8988T (cell line): ENCODE data around the gene ZNF532.

Experiments
- DNase-seq: peaks from one replicate; pipeline ENCODE4 v3.0.0; 2011

Gene ZNF532

GRCh38 chr18:58983260-58984155, 118.8 kb downstream of the ZNF532 start:
- DNase-seq, result no peak

GRCh38 chr18:58988600-58988999, 123.9 kb downstream of the ZNF532 start:
- no peak for DNase-seq

GRCh38 chr18:58989184-58989759, 124.6 kb downstream of the ZNF532 start:
- no peak for DNase-seq

DNA sequence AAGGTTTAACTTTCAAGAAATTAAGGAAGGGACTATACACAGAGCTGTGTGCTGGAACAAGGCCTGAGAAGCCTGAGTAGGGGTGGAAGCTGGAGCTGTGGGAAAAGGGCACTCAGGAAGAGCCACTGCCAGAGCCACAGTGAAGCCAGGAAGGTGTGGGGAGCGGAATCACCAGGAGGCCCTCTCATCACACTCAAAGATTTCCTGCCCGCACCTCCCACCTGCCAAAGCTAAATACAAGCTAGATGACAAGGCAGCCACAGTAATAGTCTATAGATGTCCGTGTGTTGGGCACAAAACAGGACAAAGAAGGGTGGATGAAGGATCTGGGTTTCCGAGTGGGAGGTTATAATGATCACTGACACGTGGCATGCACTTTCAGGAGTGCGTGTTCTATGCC, 126.0 kb downstream of the ZNF532 start:
- DNase-seq, result no peak

DNA sequence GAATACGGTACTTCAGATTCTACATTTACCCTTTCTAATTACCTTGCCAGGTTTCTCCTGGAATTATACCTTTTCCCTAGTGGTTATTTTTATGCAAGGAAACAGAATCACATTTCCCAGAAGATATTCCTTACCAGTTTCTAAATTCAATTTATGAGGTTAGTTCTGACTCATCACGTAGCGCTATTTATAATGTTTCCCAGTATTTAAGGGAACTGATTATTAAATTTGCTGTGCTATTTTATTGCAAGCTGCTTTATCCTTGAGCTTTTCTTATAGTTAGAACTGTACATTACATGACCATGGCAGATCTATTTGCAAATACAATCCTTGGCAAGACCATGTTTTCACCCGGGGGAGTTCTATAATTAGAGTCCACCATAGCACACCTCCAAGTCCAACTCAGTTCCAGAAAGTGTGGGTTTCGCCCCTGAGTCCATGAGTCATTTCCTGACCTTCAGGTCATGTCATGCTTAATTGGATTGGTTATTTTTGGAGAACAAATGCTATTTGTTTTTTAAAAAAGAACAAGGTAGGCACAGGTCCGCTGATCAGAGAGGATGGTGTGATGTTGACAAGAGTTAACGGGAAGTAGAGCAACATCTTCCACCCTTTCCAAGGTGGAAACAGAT, 126.6 kb downstream of the ZNF532 start:
- DNase-seq, result no peak

DNA sequence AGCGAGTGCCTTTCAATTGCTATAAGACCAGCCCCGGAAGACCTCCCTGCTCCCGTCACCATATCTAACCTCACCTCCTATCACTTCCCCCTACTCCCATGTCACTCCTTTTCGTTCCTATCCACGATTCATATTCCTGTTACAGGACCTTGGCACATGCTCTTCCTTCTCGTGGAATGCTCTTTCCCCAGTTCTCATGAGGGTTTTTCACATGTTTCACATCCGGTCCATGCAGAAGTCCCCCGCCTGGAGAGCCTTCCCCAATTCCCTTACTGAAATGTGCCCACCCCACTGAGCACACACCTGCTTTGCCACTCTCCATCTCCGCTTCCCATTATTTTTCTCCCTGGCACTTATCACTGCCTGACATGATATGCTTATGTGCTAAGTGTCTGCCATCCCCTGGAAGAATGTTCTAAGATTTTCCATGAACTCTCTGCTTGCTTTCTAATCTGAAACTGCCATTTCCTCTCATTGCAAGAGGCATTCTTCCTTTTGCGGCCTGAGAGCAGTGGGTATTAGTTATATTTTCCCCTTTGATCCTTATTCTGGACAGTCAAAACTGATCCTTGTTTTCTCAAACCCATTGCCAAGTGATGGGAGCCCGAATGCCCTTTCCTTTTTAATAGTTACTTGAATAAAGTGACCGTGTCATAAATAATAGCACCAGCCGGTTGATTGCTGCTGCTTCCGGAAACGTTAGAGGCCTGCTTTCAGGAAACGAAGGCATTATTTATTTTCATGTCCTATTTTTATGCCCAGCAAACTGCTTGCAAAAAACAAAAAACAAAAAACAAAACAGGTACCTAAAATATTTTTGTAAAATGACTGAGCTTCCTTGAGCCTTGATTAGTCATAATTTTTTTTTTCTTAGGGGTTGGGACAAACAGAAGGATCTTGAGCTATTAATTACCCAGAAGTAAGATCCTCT, 127.9 kb downstream of the ZNF532 start:
- no peak for DNase-seq

DNA sequence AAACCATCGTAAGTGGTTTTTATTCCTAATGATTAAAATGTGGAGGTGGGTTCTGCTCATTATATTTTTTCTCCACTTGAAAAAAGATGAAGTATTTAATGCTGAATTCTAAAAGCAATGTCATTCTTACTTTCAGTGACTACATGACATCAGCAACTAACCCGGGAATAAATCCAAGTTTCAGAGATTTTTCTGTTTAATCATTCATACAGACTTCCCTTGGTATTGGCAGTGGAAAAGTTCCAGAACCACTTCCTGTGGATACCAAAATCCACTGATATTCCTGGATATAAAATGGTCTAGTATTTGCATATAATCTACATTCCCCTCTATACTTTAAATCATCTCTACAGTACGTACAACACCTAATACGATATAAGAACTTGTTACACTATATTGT, 128.6 kb downstream of the ZNF532 start:
- DNase-seq, result no peak

GRCh38 chr18:58995663-58996062, 131.0 kb downstream of the ZNF532 start:
- DNase-seq, result no peak

DNA sequence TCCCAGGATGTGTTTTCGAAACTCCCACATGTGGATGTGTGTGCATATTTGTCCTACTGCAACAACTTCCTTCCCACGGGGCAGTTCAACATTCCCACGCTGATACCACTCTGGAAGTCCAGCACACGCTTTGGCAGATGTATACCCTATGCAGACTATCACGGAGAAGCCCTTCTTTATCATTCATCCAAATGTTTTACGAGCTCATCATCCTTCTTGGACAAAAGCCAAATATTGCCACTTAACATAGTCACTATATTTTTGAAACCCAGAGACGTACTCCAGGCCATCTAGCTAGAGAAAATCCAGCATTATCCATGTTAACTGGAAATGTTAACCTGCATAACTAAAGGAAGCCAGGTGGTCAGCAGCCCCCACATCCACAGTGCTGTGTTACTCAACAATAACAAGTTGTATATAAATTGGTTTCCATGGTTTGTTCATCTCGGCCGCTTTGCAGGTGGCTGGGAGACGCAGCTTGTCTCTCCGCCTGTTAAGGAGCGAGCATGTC, 131.5 kb downstream of the ZNF532 start:
- DNase-seq, result no peak

GRCh38 chr18:58996696-58997095, 132.0 kb downstream of the ZNF532 start:
- DNase-seq, result no peak

DNA sequence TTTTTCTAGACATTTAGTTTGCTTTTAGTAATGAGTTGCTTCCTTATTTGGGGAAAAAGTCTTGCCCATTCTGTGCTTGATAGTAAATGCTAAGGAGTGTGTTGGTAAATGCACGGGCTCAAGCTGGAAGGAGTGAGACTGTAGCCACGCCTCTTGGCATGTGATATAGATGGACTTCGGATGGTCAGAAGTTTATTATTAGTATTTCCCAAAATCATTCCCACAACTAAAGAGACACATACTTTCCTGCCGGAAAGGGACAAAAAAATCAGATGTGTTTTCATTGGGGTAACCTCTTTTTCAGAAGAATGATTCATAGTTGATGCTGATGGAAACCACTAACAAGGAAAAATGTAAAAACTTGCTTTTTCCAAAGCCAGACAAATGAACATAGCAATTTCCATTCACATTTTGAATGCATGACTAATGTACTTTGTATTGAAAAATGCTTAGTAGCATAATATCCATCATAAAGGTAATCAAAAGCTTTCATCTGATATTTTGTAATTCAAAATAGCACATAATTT, 133.2 kb downstream of the ZNF532 start:
- no peak for DNase-seq

DNA sequence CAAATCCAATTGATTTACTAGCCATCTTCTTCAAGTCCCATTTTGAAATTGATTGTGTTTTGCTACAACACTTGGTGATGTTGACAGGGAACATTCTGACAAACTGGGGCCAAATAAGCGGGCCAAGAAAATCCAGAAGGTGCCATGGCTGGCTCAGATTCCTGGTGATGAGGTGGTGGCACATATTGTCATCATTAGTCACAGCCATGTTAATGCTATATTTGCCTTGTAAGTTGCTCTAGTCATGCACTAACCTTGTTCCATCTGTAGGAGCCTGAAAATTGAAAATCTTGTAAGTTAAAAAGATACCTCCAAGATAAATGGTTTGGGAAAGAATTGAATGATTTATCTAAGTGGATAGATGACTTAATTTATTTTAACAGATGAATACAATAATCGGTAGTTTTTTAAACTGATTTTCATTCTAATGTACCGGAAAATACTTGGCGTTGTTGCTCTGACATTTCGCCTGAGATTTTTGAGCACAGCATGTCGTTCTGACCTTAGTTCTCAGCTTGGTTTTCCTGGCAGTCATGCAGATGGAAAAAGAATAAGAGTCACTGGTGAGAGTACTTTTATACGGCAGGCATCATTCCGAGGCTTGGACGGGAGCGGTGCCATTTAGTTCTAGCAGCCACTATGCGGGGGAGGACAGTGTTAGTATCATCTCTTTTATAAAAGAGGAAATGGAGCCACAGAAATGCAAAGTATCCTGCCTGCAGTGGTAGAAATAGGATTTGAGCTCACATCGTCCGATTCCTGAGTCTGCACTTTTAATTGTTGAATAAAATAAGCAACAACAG, 133.9 kb downstream of the ZNF532 start:
- DNase-seq, result no peak

DNA sequence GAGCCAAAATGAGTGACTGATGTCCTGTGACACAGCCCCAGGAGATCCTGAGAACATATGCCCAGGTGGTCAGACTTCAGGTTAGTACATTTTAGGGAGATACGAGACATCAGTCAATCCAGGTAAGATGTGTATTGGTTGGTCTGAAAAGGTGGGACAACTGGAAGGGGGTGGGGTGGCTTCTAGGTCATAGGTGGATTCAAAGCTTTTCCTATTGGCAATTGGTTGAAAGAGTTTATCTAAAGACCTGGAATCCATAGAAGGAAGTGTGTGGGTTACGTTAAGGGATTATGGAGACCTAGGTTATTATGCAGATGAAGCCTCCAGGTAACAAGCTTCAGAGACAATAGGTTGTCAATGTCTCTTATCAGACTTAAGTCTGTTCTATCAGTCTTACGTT, 136.5 kb downstream of the ZNF532 start:
- DNase-seq, result no peak

DNA sequence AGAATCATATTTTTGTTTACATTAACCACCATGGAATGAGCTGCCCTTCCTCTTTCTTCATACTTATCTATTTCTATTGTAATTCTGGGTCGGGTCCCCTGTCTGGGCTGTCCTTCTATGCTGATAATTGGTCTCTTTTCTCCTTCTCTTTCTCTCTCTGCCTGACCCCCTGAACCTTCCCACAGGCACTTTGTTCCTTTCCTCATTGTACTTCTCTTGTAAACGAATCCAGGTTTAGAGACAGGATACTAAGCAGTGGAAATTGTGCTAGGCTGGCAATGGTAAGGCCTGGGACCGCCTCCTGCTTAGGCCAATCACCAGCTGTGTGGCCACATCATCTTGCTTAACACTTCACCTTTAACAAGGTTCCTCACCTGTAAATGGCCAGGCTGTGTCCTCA, 137.0 kb downstream of the ZNF532 start:
- no peak for DNase-seq

- no peak for DNase-seq
These were observed 138.4 kb downstream of the ZNF532 start for GRCh38 chr18:59002974-59003594.

DNA sequence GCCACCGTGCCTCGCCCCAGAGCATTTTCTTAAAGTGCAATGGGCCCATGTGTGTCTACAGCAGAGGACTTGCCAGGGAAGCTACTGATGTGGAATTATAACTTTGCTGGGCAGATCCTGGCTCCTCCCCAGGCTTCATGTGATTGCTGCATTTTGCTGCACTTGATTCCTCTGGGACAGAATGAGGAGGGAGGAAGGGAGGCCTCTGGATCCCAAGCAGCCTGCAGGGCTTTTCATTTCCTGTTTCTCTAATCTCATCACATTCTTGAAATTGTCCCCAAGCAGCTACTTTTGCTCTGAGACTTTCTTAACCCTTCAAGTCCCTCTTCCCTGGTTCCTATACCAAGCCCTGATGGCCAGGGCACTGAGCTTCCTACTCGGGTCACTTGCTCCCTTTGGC, 140.6 kb downstream of the ZNF532 start:
- no peak for DNase-seq

GRCh38 chr18:59006461-59007067, 141.9 kb downstream of the ZNF532 start:
- DNase-seq, result no peak

- no peak for DNase-seq
These were observed 143.8 kb downstream of the ZNF532 start for GRCh38 chr18:59008302-59008974.

DNA sequence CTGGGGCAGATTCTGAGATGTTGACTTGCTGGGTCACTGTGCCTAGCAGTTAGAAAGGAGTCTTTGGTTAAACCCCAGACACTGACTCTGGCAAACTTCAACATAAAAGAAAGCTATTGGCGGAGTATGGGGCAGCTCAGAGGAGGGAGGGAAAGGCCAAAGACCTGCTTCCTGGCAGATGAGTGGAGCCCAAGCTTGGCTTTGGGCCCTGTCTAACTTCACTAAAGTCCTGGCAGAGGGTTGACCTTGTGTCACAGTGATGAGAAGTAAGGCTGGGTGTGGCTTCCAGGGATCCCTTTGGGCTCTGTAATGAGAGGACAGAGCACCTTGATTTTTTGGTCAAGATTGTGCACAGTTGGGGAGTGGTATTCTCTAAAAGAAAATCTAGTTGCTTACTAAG, 145.2 kb downstream of the ZNF532 start:
- no peak for DNase-seq

DNA sequence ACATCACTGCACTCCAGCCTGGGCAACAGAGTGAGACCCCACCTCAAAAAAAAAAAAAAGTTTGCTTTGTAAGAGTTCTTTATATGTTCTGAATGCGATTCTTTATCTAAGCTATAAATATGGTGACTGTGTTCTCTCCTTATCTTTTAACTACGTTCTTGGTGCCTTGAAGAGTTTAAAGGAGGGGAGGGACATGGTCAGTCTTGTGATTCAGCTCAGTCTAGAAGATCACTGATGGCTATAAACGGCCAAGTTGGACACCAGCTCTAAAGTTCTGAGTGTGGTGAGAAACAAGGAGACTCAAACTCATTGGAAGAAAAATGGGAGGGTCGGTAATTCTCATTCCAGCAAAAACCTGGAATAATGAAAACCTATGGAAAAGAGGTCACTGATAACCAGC, 146.6 kb downstream of the ZNF532 start:
- DNase-seq, result no peak
